GM12878 (cell line): ENCODE results near the gene FBXL12. TPM values are rescaled to one million over a fixed set of nuclear protein-coding genes. Genes with fewer than 3 reads are reported as not detected.

Experiments
- ATAC-seq: fragments of 200-7000 bp; cut with Tn5 transposase; 3 replicates; pipeline ENCODE4 v1.9.1; 2020; ENCODE audit warnings: mild to moderate bottlenecking, moderate library complexity
- BruUV-seq: library from RNA; stranded (reverse); fragments of 400-500 nt; replicated peaks from 2 replicates; lab custom pipeline; 2021; lab: Mats Ljungman, UMichigan
- CTCF ChIA-PET: fragments of 300-600 bp; sonication (Branson Sonifier 250); formaldehyde crosslinking; extraction: SDS; loops from one replicate; lab custom pipeline; 2021; ENCODE audit warnings: inconsistent platforms; lab: Yijun Ruan, JAX
- POLR2A ChIA-PET: fragments of 350-600 bp; formaldehyde crosslinking; extraction: SDS; loops from one replicate; lab custom pipeline; 2021; ENCODE audit warnings: inconsistent platforms; lab: Charles Lee
- RAD21 ChIA-PET: fragments of 300-600 bp; sonication (Branson Sonifier 250); formaldehyde crosslinking; loops from one replicate; lab custom pipeline; 2023; ENCODE audit warnings: antibody characterized with exemption; ENCODE audit not compliant: unreplicated experiment; lab: Charles Lee
- SMC1A ChIA-PET: fragments of 300-600 bp; sonication (Branson Sonifier 250); formaldehyde crosslinking; loops from one replicate; lab custom pipeline; 2023; ENCODE audit not compliant: unreplicated experiment, uncharacterized antibody; lab: Charles Lee
- DNase-seq: peaks from one replicate; pipeline ENCODE4 v3.0.0-alpha.2; 2011; ENCODE audit warnings: low read depth, low spot score
- FAIRE-seq: peaks from 3 replicates; lab custom pipeline; 2011; peaks lifted over from hg19 to GRCh38; lab: Jason Lieb, UNC
- H2AFZ ChIP-seq: 2 replicates; pipeline ENCODE4 v1.6.0; 2011; ENCODE audit warnings: low read depth, low read length, control low read depth; ENCODE audit not compliant: control insufficient read depth
- H3K27ac ChIP-seq: 2 replicates; pipeline ENCODE4 v1.5.1; 2011; ENCODE audit warnings: control low read depth; ENCODE audit not compliant: control insufficient read depth, insufficient read depth
- H3K27me3 ChIP-seq, 2 experiments: replicated peaks in 1 of 2; 2 replicates each; pipeline versions ENCODE4 v1.6.0 to v1.6.1; 2011; ENCODE audit warnings: low read length in 1 of 2; ENCODE audit not compliant: control insufficient read depth in 2 of 2, insufficient read depth in 2 of 2
- H3K36me3 ChIP-seq, 2 experiments: 2 replicates each; pipeline ENCODE4 v1.5.1; 2011; ENCODE audit warnings: low read length in 1 of 2; ENCODE audit not compliant: control insufficient read depth in 2 of 2, insufficient read depth in 2 of 2
- H3K4me1 ChIP-seq: 2 replicates; pipeline ENCODE4 v1.6.1; 2011; ENCODE audit warnings: mild to moderate bottlenecking, low read length, moderate library complexity, mixed read lengths; ENCODE audit not compliant: control insufficient read depth, insufficient read depth
- H3K4me2 ChIP-seq: 2 replicates; pipeline ENCODE4 v1.6.0; 2011; ENCODE audit warnings: control low read depth; ENCODE audit not compliant: control insufficient read depth, insufficient read depth
- H3K4me3 ChIP-seq: fragments of 200-600 bp; sonication (generic); 2 replicates; pipeline ENCODE4 v1.5.1; 2016
- H3K79me2 ChIP-seq: 2 replicates; pipeline ENCODE4 v1.6.0; 2011; ENCODE audit warnings: low read length; ENCODE audit not compliant: control insufficient read depth, insufficient read depth
- H3K9ac ChIP-seq: 2 replicates; pipeline ENCODE4 v1.8.0; 2011; ENCODE audit warnings: low read length, control low read depth, mixed read lengths; ENCODE audit not compliant: control insufficient read depth, insufficient read depth
- H3K9me3 ChIP-seq: replicated peaks from 3 replicates; pipeline ENCODE4 v1.5.1; 2011; ENCODE audit warnings: mild to moderate bottlenecking, low read length; ENCODE audit not compliant: control insufficient read depth, insufficient read depth
- H4K20me1 ChIP-seq: 2 replicates; pipeline ENCODE4 v1.6.0; 2011; ENCODE audit not compliant: control insufficient read depth, insufficient read depth
- BCL11A ChIP-seq: IDR thresholded peaks from 2 replicates; pipeline ENCODE4 v1.6.1; 2011; ENCODE audit warnings: low read depth, low read length
- CEBPB ChIP-seq, 2 experiments: fragments of 150-350 bp in 1 of 2; IDR thresholded peaks; 2 replicates each; pipeline ENCODE4 v1.6.1; 2012 to 2014; ENCODE audit warnings: low read depth in 2 of 2, low read length in 2 of 2, borderline replicate concordance in 1 of 2, inconsistent platforms in 1 of 2
- EGR1 ChIP-seq, 2 experiments: IDR thresholded peaks; 1 replicate in 1 of 2; 2 replicates in 1 of 2; pipeline ENCODE4 v1.6.1; 2011 to 2012; ENCODE audit warnings: low read depth in 2 of 2, low read length in 2 of 2, borderline replicate concordance in 1 of 2, mild to moderate bottlenecking in 1 of 2, moderate library complexity in 1 of 2
- EP300 ChIP-seq, 2 experiments: fragments of 150-350 bp in 1 of 2; IDR thresholded peaks; 2 replicates each; pipeline ENCODE4 v1.6.1; 2011 to 2012; ENCODE audit warnings: low read depth in 2 of 2, low read length in 2 of 2, borderline replicate concordance in 1 of 2, improper control_type of control experiment in 1 of 2, inconsistent platforms in 1 of 2; ENCODE audit not compliant: control insufficient read depth in 1 of 2
- IKZF1 ChIP-seq: fragments of 450-650 bp; conservative IDR thresholded peaks from 2 replicates; pipeline ENCODE4 v1.6.1; 2017; ENCODE audit warnings: antibody characterized with exemption, mild to moderate bottlenecking
- NFIC ChIP-seq: IDR thresholded peaks from 2 replicates; pipeline ENCODE4 v1.6.1; 2012; ENCODE audit warnings: low read depth, mild to moderate bottlenecking, inconsistent platforms, low read length, moderate library complexity
- SPI1 ChIP-seq: IDR thresholded peaks from 2 replicates; pipeline ENCODE4 v1.6.1; 2011; ENCODE audit warnings: low read depth, mild to moderate bottlenecking, low read length, moderate library complexity, borderline replicate concordance; ENCODE audit not compliant: insufficient read depth
- WGBS: methylation state at CpG from one replicate; pipeline ENCODE4 v1.1.6; 2016; ENCODE audit warnings: low lambda C conversion rate; ENCODE audit not compliant: insufficient replicate concordance, insufficient coverage; ENCODE audit errors: missing lambda C conversion rate; 5-methylcytosine and 5-hydroxymethylcytosine counted together
- in situ Hi-C: fragments of 300-500 bp; cut with MboI; formaldehyde crosslinking; loops from 9 replicates; pipeline ENCODE4 v1.14.3; 2018; ENCODE audit warnings: mixed read lengths
- intact Hi-C: fragments of 100-400 bp; cut with micrococcal nuclease; formaldehyde crosslinking; loops from one replicate; pipeline ENCODE4 v1.14.2; 2022; ENCODE audit not compliant: unreplicated experiment
- polyA plus RNA-seq, 11 experiments: library from polyadenylated mRNA; depleted of rRNA in 4 of 11; unstranded in 6 of 11; stranded (reverse) in 5 of 11; fragments of >200 nt; fragmentation: Nextera tagmentation in 4 of 11; fragmentation: Illumina TruSeq in 1 of 11; extraction: Ambion mirVana in 4 of 11; extraction: Trizol in 1 of 11; gene quantifications; 1 replicate in 1 of 11; 2 replicates in 10 of 11; pipeline versions ENCODE4 v1.2.1 to v1.2.3, GENCODE V29; 2011 to 2016; ENCODE audit warnings: inconsistent platforms in 2 of 11, missing spikeins in 2 of 11, low read depth in 1 of 11
- total RNA-seq, 4 experiments: library from RNA; depleted of rRNA in 3 of 4; stranded (reverse); fragments of >200 nt in 3 of 4; fragmentation: Illumina TruSeq in 1 of 4; extraction: Trizol in 1 of 4; gene quantifications; 2 replicates each; pipeline versions ENCODE4 v1.2.1 to v1.2.3, GENCODE V29; 2013 to 2021
- TF ChIP-seq, protein P1 (sequence below): fragments of 450-650 bp; formaldehyde crosslinking; IDR thresholded peaks from 2 replicates; pipeline ENCODE4 v1.5.0; 2022; ENCODE audit warnings: mild to moderate bottlenecking, missing genetic modification characterization
- TF ChIP-seq, protein P2 (sequence below): fragments of 450-650 bp; IDR thresholded peaks from 2 replicates; pipeline ENCODE4 v1.6.1; 2017; ENCODE audit warnings: borderline replicate concordance

FBXL12 gene
- total and polyA plus RNA-seq, 10 of the 15 experiments (the other 5 are each of a cell fraction or from before 2014, with no cell fraction given), result 1.4 to 40.0 (median 23.2) TPM

DNA sequence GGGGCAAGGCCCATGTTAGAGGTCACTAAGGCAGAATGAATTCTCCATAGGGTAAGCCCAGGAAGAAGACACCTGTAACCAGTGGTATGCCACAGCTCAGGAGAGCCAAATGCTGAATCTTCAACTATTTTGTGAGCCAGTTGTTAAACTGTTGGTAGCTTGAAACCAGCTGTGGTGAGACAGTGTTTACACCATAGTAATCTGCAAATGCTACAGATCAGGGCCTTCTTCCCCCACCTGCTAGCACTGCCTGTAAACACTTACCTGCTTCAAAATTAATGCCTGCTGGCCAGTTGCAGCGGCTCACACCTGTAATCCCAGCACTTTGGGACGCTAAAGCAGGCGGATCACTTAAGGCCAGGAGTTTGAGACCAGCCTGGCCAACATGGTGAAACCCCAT is 12.1 kb downstream of the FBXL12 start:
- SMC1A ChIA-PET, result interaction anchor here (1.2 kb wide), 1 partner anchor 11 kb away, joined by 3 read pairs; no protein-coding TSS in a partner anchor
- peaks cover 11 to 18% of the 10 kb centered on the region in 2 experiments for H3K36me3 ChIP-seq
- no peak overlapping the region for H3K9ac ChIP-seq
- WGBS, result 97% methylated on average over 3 of the region's 3 CpGs
- RAD21 ChIA-PET, result no interaction called here
- no peaks in the 10 kb centered on the region for H4K20me1 ChIP-seq
- intact Hi-C loops (no loop called here), in situ Hi-C loops (no loop called here)
- CTCF ChIA-PET, result interaction anchor here (1.3 kb wide), 2 partner anchors 12 to 181 kb away, joined by 3 read pairs; partner anchors contain the start of gene FBXL12
- DNase-seq (no peak), FAIRE-seq (no peak), ATAC-seq (no peak)
- H3K27ac ChIP-seq, result no peak overlapping the region
- POLR2A ChIA-PET, result no interaction called here
- no peak for TF ChIP-seq SPI1
- TF ChIP-seq CEBPB (IDR thresholded peaks at IDR 0.05; ENCODE audit: borderline replicate concordance in 1 of 2, low read depth in 2 of 2, low read length in 2 of 2), result no peak
- TF ChIP-seq IKZF1, result no peak
- TF ChIP-seq EP300 (IDR thresholded peaks at IDR 0.05; ENCODE audit: borderline replicate concordance in 1 of 2, control insufficient read depth in 1 of 2, low read depth in 2 of 2, low read length in 2 of 2), result no peak
- TF ChIP-seq BCL11A, result no peak
- TF ChIP-seq, protein P1, sequence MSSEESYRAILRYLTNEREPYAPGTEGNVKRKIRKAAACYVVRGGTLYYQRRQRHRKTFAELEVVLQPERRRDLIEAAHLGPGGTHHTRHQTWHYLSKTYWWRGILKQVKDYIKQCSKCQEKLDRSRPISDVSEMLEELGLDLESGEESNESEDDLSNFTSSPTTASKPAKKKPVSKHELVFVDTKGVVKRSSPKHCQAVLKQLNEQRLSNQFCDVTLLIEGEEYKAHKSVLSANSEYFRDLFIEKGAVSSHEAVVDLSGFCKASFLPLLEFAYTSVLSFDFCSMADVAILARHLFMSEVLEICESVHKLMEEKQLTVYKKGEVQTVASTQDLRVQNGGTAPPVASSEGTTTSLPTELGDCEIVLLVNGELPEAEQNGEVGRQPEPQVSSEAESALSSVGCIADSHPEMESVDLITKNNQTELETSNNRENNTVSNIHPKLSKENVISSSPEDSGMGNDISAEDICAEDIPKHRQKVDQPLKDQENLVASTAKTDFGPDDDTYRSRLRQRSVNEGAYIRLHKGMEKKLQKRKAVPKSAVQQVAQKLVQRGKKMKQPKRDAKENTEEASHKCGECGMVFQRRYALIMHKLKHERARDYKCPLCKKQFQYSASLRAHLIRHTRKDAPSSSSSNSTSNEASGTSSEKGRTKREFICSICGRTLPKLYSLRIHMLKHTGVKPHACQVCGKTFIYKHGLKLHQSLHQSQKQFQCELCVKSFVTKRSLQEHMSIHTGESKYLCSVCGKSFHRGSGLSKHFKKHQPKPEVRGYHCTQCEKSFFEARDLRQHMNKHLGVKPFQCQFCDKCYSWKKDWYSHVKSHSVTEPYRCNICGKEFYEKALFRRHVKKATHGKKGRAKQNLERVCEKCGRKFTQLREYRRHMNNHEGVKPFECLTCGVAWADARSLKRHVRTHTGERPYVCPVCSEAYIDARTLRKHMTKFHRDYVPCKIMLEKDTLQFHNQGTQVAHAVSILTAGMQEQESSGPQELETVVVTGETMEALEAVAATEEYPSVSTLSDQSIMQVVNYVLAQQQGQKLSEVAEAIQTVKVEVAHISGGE (CRISPR knock-in tag), result no peak
- TF ChIP-seq NFIC, result no peak
- no peak for TF ChIP-seq EGR1 (IDR thresholded peaks at IDR 0.05; ENCODE audit: borderline replicate concordance in 1 of 2, low read depth in 2 of 2, low read length in 2 of 2)
- TF ChIP-seq, protein P2, sequence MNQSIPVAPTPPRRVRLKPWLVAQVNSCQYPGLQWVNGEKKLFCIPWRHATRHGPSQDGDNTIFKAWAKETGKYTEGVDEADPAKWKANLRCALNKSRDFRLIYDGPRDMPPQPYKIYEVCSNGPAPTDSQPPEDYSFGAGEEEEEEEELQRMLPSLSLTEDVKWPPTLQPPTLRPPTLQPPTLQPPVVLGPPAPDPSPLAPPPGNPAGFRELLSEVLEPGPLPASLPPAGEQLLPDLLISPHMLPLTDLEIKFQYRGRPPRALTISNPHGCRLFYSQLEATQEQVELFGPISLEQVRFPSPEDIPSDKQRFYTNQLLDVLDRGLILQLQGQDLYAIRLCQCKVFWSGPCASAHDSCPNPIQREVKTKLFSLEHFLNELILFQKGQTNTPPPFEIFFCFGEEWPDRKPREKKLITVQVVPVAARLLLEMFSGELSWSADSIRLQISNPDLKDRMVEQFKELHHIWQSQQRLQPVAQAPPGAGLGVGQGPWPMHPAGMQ, result no peak
- BruUV-seq, result no TSS peak
- H3K4me3 ChIP-seq, result no peak overlapping the region
- H3K27me3 ChIP-seq, result no peaks in the 10 kb centered on the region
- H3K4me1 ChIP-seq, result no peaks in the 10 kb centered on the region
- no peak overlapping the region for H2AFZ ChIP-seq
- H3K79me2 ChIP-seq, result no peaks in the 10 kb centered on the region
- H3K4me2 ChIP-seq, result no peak overlapping the region
- H3K9me3 ChIP-seq, result no peaks in the 10 kb centered on the region
